GM19372 (cell line): Measurements from ENCODE around the gene LRP5.

Source experiments
- ATAC-seq: cut with Tn5 transposase; IDR thresholded peaks from one replicate; pipeline ENCODE4 v1.9.1; 2021; ENCODE audit warnings: mild to moderate bottlenecking, low read depth, moderate library complexity; ENCODE audit not compliant: unreplicated experiment

Gene LRP5

DNA sequence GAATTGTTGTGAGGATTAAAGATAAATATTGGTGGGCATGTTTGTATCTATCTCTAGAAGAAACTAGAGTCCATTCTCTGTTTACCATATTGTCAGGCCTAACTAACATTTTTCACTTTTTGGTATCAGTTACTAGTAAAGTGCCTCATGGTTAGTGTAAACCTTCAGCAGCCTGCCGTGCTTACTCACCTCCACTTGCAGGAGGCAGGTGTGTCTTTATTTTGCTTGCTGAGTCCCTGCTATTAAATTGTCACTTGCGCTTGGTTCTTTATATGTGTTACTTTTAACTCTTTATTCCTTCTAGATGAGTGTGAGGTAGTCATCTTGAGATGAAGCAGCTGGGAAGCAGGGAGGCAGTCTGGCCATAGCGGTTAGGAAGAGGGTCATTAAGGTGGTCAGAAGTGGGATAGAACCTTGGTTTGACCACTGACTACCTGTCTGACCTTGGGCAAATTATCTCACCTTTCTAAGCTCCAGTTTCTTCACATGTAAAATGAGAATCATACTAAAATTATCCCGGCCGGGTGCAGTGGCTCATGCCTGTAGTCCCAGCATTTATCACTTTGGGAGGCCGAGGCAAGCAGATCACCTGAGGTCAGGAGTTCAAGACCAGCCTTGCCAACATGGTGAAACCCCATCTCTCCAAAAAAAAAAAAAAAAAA lies 169.3 kb downstream of the LRP5 start:
- no peak for ATAC-seq

GRCh38 chr11:68488623-68489022 lies 176.2 kb downstream of the LRP5 start:
- ATAC-seq: no peak

GRCh38 chr11:68495220-68495729 lies 182.9 kb downstream of the LRP5 start:
- ATAC-seq: no peak

- no peak for ATAC-seq
Measured at GRCh38 chr11:68495872-68496271, 183.5 kb downstream of the LRP5 start.

DNA sequence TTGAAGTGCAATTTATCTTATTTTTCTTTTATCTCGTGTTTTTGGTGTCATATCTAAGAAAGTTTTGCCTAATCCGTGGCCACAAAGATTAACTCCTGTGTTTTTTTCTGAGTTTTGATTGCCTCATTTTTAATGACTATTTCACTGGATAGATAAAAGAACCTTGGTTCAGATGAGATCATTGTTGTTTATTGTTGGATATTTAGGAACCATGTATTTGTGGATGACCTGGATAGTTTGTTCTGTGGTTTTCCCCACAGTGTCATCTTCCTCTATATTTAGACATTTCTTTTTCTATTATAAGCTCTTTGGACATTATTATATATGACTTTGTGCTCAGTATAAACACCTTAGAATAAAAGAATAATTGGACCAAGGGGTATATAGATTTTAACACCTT lies 185.4 kb downstream of the LRP5 start:
- ATAC-seq: no peak

- no peak for ATAC-seq
Measured at GRCh38 chr11:68498321-68498720, 185.9 kb downstream of the LRP5 start.
